ENCODE results near the gene PDE4B. TPM values are rescaled to one million over a fixed set of nuclear protein-coding genes. Genes with fewer than 3 reads are reported as not detected.

PDE4B gene
- polyA plus RNA-seq, 2 of the 4 experiments (the other 2 are of a cell fraction): 20.2 to 56.8 TPM

DNA sequence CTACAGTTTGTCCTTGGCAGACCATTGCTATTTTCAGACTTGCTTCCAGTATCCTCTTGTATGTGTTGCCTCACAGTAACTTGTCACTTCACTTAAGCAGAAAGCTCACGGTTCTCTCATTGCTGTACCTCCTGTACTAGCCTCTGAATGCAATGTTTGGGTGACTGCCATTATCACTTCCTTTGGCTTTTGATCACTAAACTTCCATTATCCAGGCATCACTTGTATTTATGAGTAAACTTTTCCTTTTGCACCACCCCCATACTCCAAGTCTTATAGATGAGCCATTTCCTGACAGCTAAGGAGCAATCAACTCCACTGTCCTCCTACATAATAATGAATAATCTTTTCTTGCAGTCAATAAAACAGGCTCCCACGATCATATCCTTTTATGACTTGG, 255.3 kb downstream of the PDE4B start:
- no peak for DNase-seq (ENCODE audit: low read depth in 1 of 2, low spot score in 1 of 2)
- TF ChIP-seq BHLHE40 (IDR thresholded peaks at IDR 0.05; ENCODE audit: low read depth, low read length): no peak
- TF ChIP-seq ZC3H11A (IDR thresholded peaks at IDR 0.05): no peak
- TF ChIP-seq RFX5 (IDR thresholded peaks at IDR 0.05): no peak
- TF ChIP-seq CBX8 (IDR thresholded peaks at IDR 0.05): no peak
- no peak for TF ChIP-seq CHD4 (IDR thresholded peaks at IDR 0.05; ENCODE audit: borderline replicate concordance)
- no peak for TF ChIP-seq HES2 (IDR thresholded peaks at IDR 0.05)
- TF ChIP-seq, protein P1, sequence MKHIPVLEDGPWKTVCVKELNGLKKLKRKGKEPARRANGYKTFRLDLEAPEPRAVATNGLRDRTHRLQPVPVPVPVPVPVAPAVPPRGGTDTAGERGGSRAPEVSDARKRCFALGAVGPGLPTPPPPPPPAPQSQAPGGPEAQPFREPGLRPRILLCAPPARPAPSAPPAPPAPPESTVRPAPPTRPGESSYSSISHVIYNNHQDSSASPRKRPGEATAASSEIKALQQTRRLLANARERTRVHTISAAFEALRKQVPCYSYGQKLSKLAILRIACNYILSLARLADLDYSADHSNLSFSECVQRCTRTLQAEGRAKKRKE (CRISPR knock-in tag; IDR thresholded peaks at IDR 0.05; ENCODE audit: low read depth): no peak
- no peak for TF ChIP-seq ZNF302 (CRISPR knock-in tag; IDR thresholded peaks at IDR 0.05)
- no peak for TF ChIP-seq FOSL2 (IDR thresholded peaks at IDR 0.05)
- TF ChIP-seq FOSL2 (CRISPR knock-in tag; IDR thresholded peaks at IDR 0.05): no peak
- TF ChIP-seq ZFP36 (IDR thresholded peaks at IDR 0.05; ENCODE audit: borderline replicate concordance, partially characterized antibody): no peak
- TF ChIP-seq KDM1A (IDR thresholded peaks at IDR 0.05; ENCODE audit: low read depth): no peak
- no peak for TF ChIP-seq EHF (CRISPR knock-in tag; IDR thresholded peaks at IDR 0.05)
- TF ChIP-seq, protein P2, sequence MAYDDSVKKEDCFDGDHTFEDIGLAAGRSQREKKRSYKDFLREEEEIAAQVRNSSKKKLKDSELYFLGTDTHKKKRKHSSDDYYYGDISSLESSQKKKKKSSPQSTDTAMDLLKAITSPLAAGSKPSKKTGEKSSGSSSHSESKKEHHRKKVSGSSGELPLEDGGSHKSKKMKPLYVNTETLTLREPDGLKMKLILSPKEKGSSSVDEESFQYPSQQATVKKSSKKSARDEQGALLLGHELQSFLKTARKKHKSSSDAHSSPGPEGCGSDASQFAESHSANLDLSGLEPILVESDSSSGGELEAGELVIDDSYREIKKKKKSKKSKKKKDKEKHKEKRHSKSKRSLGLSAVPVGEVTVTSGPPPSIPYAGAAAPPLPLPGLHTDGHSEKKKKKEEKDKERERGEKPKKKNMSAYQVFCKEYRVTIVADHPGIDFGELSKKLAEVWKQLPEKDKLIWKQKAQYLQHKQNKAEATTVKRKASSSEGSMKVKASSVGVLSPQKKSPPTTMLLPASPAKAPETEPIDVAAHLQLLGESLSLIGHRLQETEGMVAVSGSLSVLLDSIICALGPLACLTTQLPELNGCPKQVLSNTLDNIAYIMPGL (CRISPR knock-in tag; IDR thresholded peaks at IDR 0.05; ENCODE audit: borderline replicate concordance): no peak
- TF ChIP-seq HOXA7 (CRISPR knock-in tag; IDR thresholded peaks at IDR 0.05): no peak
- CTCF ChIA-PET: interaction anchor here (0.8 to 1.8 kb wide), 2 partner anchors 194 to 195 kb away, joined by 4 read pairs; no protein-coding TSS in a partner anchor
- 54% methylated on average over 2 of the region's 2 CpGs for WGBS (ENCODE audit: missing lambda C conversion rate)
- no peak for ATAC-seq
- H3K4me2 ChIP-seq: no peak overlapping the region
- H3K9me3 ChIP-seq: no peaks in the 10 kb centered on the region
- no peak overlapping the region for H3K27ac ChIP-seq
- peaks cover 26% of the 10 kb centered on the region; the same call in 2 of the 3 replicates for H3K4me1 ChIP-seq
- no peak overlapping the region for H3K4me3 ChIP-seq
- POLR2A ChIA-PET: no interaction called here
- no peak for FAIRE-seq

- Histone ChIP-seq H3K4me1 (peaks cover 18% of the 10 kb centered on the region; the same call in 1 of the 3 replicates), H3K4me2 (no peak overlapping the region), H3K9me3 (no peaks in the 10 kb centered on the region), H3K27ac (no peak overlapping the region), H3K4me3 (no peak overlapping the region)
- CTCF ChIA-PET: no interaction called here
- no peak for FAIRE-seq
- no peak for DNase-seq (ENCODE audit: low read depth in 1 of 2, low spot score in 1 of 2)
- WGBS (ENCODE audit: missing lambda C conversion rate): 92% methylated on average over 1 of the region's 1 CpG
- ATAC-seq: no peak
- TF ChIP-seq POLR2A (IDR thresholded peaks at IDR 0.05; ENCODE audit: low read length) (no peak), FOSL2 (IDR thresholded peaks at IDR 0.05) (no peak), FOSL2 (CRISPR knock-in tag; IDR thresholded peaks at IDR 0.05) (no peak), JUNB (IDR thresholded peaks at IDR 0.05) (no peak), HOXB5 (CRISPR knock-in tag; IDR thresholded peaks at IDR 0.05) (no peak), PBX3 (IDR thresholded peaks at IDR 0.05) (no peak), POLR2AphosphoS2 (conservative IDR thresholded peaks at IDR 0.05; ENCODE audit: low read length) (no peak), CBX2 (IDR thresholded peaks at IDR 0.05; ENCODE audit: borderline replicate concordance, low read depth) (no peak), EP300 (IDR thresholded peaks at IDR 0.05) (no peak), HDAC2 (IDR thresholded peaks at IDR 0.05) (no peak), CBX8 (IDR thresholded peaks at IDR 0.05) (no peak), E2F6 (IDR thresholded peaks at IDR 0.05; ENCODE audit: borderline replicate concordance, low read depth) (no peak), NPAS2 (CRISPR knock-in tag; IDR thresholded peaks at IDR 0.05; ENCODE audit: borderline replicate concordance) (no peak), ESRRA (IDR thresholded peaks at IDR 0.05; ENCODE audit: borderline replicate concordance, low read length) (no peak), HEYL (CRISPR knock-in tag; IDR thresholded peaks at IDR 0.05) (no peak), SMC3 (IDR thresholded peaks at IDR 0.05) (no peak), ZC3H11A (IDR thresholded peaks at IDR 0.05) (no peak), TP53 (CRISPR knock-in tag; IDR thresholded peaks at IDR 0.05) (no peak)
- TF ChIP-seq, protein P3, sequence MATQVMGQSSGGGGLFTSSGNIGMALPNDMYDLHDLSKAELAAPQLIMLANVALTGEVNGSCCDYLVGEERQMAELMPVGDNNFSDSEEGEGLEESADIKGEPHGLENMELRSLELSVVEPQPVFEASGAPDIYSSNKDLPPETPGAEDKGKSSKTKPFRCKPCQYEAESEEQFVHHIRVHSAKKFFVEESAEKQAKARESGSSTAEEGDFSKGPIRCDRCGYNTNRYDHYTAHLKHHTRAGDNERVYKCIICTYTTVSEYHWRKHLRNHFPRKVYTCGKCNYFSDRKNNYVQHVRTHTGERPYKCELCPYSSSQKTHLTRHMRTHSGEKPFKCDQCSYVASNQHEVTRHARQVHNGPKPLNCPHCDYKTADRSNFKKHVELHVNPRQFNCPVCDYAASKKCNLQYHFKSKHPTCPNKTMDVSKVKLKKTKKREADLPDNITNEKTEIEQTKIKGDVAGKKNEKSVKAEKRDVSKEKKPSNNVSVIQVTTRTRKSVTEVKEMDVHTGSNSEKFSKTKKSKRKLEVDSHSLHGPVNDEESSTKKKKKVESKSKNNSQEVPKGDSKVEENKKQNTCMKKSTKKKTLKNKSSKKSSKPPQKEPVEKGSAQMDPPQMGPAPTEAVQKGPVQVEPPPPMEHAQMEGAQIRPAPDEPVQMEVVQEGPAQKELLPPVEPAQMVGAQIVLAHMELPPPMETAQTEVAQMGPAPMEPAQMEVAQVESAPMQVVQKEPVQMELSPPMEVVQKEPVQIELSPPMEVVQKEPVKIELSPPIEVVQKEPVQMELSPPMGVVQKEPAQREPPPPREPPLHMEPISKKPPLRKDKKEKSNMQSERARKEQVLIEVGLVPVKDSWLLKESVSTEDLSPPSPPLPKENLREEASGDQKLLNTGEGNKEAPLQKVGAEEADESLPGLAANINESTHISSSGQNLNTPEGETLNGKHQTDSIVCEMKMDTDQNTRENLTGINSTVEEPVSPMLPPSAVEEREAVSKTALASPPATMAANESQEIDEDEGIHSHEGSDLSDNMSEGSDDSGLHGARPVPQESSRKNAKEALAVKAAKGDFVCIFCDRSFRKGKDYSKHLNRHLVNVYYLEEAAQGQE (IDR thresholded peaks at IDR 0.05): no peak
- TF ChIP-seq, protein P1 (CRISPR knock-in tag; IDR thresholded peaks at IDR 0.05; ENCODE audit: low read depth): no peak
- POLR2A ChIA-PET: no interaction called here
These were observed 257.4 kb downstream of the PDE4B start for GRCh38 chr1:66050123-66050522.

Data from A549 (cell line).